HL-60/S4 treated with retinoic acid at 250 ng/mL for 4 days and 3 days (cell line): ENCODE measurements around the gene NTRK3.

ENCODE experiments used
- in situ Hi-C: fragments of 300-500 bp; cut with MboI; formaldehyde crosslinking; loops from 2 replicates; pipeline ENCODE4 v1.7.0; 2022; ENCODE audit warnings: low sequenced_read_pairs

The NTRK3 gene

GRCh38 chr15:88188300-88188699 is 68.2 kb downstream of the NTRK3 start:
- in situ Hi-C loops = no loop called here

DNA sequence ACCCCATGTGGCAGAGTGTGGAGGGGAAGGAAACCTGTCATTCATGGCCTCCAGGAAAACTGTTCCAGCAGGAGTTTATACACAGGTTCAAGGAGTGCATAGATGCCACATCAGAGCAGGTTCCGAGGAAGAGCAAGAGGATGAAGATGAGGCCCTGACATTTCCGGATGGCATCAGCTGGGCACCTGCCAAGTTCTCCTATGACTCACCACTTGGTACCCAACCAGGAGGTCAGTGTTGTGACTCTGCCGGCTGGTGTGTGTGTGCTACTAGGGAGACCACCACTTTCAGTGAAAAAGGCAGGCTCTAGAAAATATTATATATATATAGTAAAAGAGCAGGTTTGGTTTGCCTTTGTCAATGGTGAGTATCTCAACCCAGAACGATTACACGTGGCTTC is 69.3 kb downstream of the NTRK3 start:
- in situ Hi-C loops = no loop called here

DNA sequence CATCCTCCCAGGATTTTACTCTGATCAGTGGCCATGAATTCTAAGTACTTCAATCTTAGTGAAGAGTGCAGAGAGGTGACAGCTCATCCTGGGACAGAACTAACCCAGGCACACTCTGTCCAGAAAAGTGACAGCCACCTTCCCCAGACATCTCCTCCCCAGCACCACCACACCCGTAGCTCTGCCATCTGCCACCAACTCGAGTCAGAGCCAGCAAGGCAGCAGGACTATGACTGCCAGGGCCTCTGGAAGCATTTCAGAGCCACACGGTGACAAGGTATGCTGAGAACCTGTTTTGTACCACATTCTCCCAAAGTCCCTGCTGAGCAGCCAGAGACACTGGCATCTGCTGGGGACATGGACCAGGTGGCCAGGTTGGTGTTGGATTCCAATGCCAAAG is 71.0 kb downstream of the NTRK3 start:
- in situ Hi-C loops = no loop called here

- in situ Hi-C loops = no loop called here
These were observed 74.9 kb downstream of the NTRK3 start for GRCh38 chr15:88181613-88182012.

DNA sequence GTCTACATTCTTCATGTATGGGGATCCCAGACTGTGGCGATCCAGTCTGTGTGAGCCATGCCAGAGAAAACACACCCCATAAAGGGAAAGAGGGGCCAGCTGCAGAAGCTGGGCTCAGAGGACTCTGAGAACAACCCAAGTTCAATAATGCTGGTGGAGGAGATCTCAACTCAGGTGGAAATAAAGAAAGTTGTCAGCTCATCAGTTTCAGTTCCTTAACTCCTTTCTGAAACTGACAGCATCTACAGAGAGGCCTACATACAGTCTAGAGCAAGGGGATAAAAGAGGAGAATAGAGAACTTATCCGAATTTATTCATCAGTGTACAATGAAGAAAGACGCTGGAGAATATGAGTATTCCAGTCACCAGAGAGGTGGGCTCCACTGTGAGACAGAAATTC is 77.0 kb downstream of the NTRK3 start:
- in situ Hi-C loops = no loop called here

DNA sequence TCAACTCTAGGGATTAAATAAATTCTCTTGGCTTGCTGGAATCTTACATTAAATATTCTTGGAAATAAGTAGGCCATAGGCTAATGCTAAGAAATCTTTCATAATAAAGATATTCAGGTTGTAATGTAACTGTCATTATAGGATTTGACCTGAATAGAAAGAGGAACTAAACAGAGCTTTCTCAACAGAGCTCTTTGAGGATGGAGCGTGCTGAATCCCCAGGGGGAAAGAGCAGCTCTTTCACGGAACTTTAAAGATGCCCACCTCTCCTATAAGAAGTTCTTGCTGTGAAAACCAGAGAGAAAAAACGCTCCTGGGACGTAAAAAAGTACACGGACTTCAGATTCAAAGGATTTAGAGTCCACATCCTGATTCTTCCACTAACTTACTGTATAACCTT is 77.9 kb downstream of the NTRK3 start:
- in situ Hi-C loops = no loop called here

DNA sequence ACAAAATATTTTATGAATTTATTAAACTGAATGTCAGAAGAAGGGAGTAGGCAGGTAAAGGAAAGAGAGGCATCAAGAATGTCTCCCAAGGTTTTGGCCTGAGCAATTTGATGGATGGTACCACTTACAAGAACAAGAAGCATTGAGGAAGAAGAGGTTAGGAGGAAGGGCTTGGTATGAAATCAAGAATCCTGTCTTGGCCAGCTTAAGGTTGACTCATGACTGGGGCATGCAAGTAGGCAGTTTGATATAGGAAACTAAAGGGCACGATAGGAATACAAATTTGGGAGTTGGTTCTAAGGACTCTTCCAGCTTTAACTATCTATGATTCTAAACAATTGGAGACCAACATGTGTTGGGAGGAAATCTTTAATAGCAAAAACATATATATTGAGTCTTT is 79.1 kb downstream of the NTRK3 start:
- in situ Hi-C loops = no loop called here

GRCh38 chr15:88174571-88174970 is 82.0 kb downstream of the NTRK3 start:
- in situ Hi-C loops = no loop called here

GRCh38 chr15:88166082-88166993 is 90.2 kb downstream of the NTRK3 start:
- in situ Hi-C loops = no loop called here

- in situ Hi-C loops = no loop called here
These were observed 94.9 kb downstream of the NTRK3 start for GRCh38 chr15:88161636-88162035.

DNA sequence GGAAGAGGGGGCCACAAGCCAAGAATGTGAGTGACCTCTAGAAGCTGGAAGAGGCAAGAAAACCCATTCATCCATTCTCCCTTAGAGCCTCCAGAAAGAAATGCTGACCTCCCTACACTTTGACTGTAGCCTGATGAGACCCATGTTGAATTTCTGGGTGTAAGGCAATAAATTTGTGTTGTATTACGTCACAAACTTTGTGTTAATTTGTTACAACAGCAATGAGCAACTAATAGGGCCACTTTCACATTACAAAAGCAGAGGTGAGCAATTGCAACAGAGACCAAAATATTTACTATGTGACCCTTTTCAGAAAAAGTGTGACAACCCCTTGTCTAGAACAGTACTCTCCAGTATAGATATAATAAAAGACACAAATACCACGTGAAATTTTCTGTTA is 101.2 kb downstream of the NTRK3 start:
- in situ Hi-C loops = no loop called here

DNA sequence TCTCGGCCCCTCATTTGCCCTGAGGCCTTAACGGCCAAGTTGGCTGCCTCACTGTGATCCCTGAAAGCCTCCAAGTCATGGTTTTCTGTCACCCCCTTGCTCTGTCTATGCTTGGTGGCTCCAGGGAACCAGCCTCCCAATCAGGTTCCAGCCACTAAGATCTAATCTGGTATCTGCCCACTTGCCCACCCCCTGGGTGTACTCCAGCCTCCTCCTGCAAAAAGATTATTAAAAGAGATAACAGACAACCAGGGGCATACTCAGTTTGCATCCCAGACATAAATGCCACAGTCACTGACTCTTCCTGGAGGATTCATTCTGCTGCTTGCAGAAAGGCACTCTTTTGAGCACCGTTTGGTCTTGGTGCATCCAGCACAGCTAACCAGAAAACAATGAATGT is 103.9 kb downstream of the NTRK3 start:
- in situ Hi-C loops = no loop called here

DNA sequence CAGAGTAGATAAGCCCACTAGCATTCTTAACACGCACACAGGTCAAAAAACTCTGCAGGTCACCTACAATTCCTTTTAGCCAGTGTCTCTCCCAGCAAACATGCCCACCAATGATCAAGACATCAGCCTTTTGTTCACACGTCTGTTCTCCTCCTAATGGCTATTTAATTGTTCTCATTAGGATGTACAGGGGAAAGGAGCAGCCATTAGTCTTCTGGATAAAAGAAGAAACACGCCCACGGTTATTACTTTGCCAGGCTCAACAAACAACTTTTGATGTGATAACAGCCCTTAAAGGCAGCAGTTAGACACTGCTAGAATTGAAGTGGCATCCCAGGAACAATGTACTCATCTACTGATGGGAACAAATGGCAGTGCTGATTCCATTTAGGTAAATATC is 108.8 kb downstream of the NTRK3 start:
- in situ Hi-C loops = no loop called here

DNA sequence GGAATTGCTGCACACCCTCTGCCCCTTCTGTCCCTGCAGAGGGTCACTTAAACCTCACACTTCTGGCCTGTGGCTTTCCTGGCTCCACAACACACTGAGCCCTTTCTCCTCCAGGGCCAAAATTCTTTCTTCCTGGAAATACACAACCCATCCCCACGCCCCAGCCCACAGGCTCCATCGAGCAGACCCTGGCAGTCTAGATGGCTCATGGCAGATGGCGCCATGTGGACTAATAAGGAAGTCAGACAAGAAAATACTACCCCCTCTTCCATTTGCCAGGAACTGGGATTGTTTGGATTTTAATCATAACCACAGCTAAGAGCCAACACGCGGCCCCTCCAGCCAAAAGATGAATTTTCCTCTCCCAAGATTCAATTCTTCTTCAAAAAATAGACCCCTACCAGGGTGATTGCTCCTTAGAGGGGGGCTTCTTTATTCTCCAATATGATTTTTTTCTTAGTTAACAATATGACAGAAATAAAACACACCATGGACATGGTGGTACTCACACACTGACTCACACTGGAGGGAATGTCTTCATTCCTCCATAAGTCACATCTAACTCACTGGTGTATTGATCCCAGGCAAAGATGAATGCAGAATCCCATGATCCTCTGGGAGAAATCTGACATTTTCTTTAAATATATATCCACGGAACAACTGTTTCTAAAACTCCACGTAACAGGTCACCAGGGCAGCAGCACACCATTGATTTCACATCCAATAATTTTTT is 111.5 kb downstream of the NTRK3 start:
- in situ Hi-C loops = no loop called here

DNA sequence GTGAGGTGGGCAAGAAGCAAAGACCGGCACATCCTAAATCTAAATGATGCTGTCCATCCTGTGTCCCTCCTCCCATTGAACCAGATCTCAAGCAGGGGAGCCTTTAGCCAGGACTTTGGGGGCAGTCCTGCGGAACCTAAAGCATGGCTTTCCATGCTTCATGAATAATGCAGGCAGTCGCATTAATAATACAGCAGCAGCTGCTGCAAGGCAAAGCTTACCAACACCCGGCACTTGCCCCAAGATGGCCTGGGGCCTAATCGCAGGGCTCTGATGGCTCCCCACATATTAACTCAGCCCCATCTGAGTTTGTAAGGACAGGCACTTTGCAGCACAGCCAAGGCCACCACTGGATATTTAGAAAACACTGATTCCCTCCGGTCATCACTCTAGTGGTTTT is 114.4 kb downstream of the NTRK3 start:
- in situ Hi-C loops = no loop called here

GRCh38 chr15:88141269-88141889 is 115.2 kb downstream of the NTRK3 start:
- in situ Hi-C loops = no loop called here

- in situ Hi-C loops = no loop called here
These were observed 116.1 kb downstream of the NTRK3 start for GRCh38 chr15:88140398-88140797.

DNA sequence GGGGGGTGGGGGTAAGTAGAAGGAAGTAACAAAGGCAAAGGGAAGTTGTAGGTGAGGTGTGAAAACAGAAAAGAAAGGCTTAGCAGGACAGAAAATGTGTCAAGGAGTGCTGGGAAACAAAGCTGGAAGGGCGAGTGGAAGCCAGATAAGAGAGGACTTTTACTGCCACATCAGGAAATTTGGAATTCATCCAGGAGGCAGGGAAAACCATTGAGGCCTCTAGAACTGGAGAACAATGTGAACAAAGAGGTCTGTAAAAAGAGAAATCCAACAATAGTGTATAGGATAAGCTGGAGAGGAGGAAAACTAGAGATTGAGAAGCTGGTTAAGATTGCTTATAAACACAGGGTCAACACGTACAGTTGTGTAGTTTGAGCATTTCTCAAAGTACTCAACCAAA is 116.6 kb downstream of the NTRK3 start:
- in situ Hi-C loops = no loop called here

- in situ Hi-C loops = no loop called here
These were observed 122.7 kb downstream of the NTRK3 start for GRCh38 chr15:88133795-88134194.

DNA sequence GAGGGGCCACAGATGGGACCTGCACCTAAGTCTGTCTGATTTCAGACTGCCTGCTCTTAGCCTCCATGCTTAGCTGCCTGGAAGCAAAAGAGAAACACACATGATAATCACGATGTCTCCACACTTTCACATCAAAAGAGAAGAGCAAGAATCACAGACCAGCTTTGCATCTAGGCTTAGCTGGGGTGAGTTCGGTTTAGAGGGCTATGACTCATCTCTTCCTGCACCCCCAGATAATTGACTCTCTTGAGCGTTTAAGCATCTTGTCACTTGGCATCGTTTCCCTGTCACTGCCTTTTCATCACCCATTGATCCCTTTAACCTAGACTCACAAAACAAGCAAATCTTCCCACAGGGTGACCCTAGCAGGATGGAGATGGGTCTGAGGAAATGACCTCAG is 124.0 kb downstream of the NTRK3 start:
- in situ Hi-C loops = no loop called here

DNA sequence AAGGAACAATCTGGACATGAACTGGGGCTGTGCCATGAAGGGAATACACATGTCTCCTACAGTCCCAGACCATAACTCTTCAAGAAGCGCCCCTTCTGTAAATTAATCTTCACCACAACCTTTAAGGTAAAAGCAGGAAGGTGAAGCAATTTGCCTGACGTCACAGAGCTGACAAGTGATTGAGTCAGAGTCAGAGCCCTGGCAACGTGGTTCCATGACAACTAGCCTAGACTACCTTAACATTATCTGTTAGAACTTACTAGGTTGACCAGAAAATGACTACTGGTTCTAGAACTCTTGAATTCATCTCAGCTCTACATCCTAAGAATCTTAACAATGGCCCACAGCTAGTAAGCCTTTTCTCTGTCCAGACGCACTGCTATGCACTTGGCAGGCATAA is 124.6 kb downstream of the NTRK3 start:
- in situ Hi-C loops = no loop called here

DNA sequence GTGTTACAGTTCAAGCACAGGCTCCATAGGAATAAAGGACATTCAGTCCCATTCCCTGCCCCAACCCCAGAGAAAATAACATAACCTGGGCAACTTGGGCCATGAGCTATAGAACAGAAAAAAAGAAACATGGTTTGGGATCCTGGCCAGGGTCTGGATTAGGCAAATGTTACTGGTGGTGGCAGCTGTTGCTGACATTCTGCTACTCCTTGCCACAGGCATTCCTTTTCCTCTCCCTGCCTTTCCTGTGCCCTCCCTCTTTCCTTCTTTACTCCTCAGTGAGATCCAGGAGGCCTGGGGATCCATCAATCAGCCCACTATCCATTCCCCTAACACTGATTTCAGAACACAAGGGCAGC is 129.1 kb downstream of the NTRK3 start:
- in situ Hi-C loops = no loop called here
